ENCODE measurements around the gene NEDD4L.
"Not testable (repeated sequence)": the region's sequence is repeated elsewhere in the genome, so short reads cannot be mapped to it uniquely, and the experiment has no call there.

NEDD4L gene

DNA sequence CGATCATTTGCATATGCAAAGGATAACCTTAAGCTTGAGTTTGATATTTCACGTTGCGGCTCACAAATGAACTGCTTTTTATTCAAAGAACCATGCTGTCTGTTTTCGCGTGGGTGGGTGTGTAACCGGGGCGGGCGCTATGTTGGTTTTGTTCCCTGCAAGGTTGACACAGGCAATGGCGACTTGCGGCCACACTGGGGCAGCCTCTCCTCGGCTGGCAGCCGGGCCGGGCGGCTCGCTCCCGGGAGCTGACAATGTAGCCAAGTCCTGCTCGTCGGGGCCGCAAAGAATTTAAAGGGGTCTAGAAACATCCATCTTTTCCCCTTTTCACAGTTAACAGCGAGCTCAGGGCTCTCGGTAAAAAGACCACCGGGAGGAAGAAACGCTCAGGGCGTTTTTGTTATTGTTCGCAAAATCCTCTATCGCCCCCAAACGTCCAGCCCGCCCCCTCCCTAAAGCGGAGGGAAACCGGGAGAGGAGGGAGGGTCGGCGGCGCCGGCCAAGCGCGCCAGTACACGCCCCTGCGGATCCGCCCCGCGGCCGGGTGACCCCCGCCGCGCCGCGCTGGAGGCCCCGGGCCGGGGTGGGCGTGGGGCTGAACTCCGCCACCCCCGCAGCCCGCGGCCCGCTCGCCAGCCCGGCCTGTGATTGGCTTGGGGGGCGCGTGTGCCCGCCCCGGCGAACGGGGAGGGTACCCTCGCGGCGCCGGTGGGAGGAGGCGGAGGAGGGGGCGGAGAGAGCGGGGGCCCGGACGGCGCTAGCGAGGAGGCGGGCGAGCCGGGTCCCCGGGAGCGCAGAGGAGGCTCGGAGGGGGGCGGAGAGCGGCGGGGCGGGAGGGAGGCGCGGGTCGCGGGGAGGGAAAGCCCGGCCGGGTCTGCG, at the start of gene NEDD4L:
NEDD4L (plus strand) TSS at position 736 of the 879 bp plus-strand sequence. CDS start 435 bp downstream, outside the sequence.
- Histone ChIP-seq H3K36me3 (0 out of 2 replicates have a peak, but pooled peaks cover 3% of the 10 kb centered on the region), H3K27me3 (ENCODE audit: insufficient read depth, low read depth, severe bottlenecking) (no peaks in the 10 kb centered on the region), H3K4me3 (ENCODE audit: low read depth, low read length) (peak within 1 kb of the TSS; percentile 85), H3K9me3 (ENCODE audit: severe bottlenecking) (no peaks in the 10 kb centered on the region), H3K27ac (peak within 1 kb of the TSS; percentile 85)
- DNase-seq = peak; percentile 93
- TF ChIP-seq, protein P1, sequence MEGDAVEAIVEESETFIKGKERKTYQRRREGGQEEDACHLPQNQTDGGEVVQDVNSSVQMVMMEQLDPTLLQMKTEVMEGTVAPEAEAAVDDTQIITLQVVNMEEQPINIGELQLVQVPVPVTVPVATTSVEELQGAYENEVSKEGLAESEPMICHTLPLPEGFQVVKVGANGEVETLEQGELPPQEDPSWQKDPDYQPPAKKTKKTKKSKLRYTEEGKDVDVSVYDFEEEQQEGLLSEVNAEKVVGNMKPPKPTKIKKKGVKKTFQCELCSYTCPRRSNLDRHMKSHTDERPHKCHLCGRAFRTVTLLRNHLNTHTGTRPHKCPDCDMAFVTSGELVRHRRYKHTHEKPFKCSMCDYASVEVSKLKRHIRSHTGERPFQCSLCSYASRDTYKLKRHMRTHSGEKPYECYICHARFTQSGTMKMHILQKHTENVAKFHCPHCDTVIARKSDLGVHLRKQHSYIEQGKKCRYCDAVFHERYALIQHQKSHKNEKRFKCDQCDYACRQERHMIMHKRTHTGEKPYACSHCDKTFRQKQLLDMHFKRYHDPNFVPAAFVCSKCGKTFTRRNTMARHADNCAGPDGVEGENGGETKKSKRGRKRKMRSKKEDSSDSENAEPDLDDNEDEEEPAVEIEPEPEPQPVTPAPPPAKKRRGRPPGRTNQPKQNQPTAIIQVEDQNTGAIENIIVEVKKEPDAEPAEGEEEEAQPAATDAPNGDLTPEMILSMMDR (IDR thresholded peaks at IDR 0.05; ENCODE audit: low read depth, low read length) = peak; percentile 92

DNA sequence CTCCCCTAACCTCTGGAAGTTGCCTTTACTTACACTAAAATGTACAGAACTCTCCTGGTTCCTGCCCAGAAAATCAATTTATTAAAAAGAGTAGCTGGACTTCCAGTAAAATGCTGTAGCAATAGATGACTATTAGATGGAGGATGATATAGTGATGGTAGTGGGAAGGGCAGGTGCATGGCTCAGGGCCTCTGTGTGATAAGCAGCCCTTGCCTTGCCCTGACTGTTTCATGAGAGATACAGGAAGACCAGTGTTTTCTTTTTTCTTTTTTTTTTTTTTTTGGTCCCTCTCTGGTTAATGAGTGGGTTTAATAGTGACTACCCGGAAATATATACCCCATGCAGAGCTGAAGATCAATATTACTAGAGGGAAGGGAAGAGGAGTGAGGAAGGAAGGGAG, 48.7 kb upstream of the NEDD4L start:
- H3K27me3 ChIP-seq (ENCODE audit: insufficient read depth, low read depth, severe bottlenecking) = no peaks in the 10 kb centered on the region
- no peaks in the 10 kb centered on the region for H3K36me3 ChIP-seq
- no peak overlapping the region for H3K4me3 ChIP-seq (ENCODE audit: low read depth, low read length)
- H3K27ac ChIP-seq = no peak overlapping the region
- H3K9me3 ChIP-seq (ENCODE audit: severe bottlenecking) = no peaks in the 10 kb centered on the region
- TF ChIP-seq, protein P1 (IDR thresholded peaks at IDR 0.05; ENCODE audit: low read depth, low read length) = no peak
- no peak for DNase-seq

DNA sequence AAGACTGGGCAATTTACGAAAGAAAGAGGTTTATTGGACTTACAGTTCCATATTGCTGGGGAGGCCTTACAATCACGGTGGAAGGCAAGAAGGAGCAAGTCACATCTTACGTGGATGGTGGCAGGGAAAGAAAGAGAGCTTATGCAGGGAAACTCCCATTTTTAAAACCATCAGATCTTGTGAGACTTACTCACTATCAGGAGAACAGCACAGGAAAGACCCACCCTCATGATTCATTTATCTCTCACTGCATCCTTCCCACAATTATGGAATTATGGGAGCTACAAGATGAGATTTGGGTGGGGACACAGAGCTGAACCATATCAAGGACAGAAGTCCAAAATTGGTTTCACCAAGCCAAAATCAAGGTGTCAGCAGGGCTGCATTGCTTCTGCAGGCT, 47.1 kb upstream of the NEDD4L start:
- not testable (repeated sequence) for DNase-seq; H3K36me3 ChIP-seq; H3K4me3 ChIP-seq (ENCODE audit: low read depth, low read length); H3K9me3 ChIP-seq (ENCODE audit: severe bottlenecking); H3K27me3 ChIP-seq (ENCODE audit: insufficient read depth, low read depth, severe bottlenecking); H3K27ac ChIP-seq

DNA sequence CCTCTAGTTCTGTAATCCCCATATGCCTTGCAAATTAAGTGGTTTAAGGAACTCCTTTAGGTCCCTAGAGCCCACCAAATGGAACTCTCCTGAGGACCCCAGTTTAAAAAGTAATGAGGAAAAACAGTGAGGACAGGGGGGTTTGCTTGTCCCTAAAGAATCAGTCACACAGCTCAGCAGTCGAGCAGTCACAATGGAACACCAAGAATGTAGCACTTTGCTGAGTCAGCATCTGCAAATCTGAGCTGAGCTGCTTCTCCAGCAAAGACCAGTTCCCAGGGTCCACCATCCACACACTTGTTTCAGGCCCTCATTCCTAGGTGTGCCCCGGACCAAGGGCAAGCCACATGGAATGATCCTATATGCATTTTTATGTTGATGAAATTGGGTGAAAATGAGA, 46.2 kb upstream of the NEDD4L start:
- Histone ChIP-seq H3K4me3 (ENCODE audit: low read depth, low read length) (no peak overlapping the region), H3K27ac (no peak overlapping the region), H3K27me3 (ENCODE audit: insufficient read depth, low read depth, severe bottlenecking) (no peaks in the 10 kb centered on the region), H3K9me3 (ENCODE audit: severe bottlenecking) (no peaks in the 10 kb centered on the region), H3K36me3 (no peaks in the 10 kb centered on the region)
- TF ChIP-seq, protein P1 (IDR thresholded peaks at IDR 0.05; ENCODE audit: low read depth, low read length) = no peak
- DNase-seq = no peak

DNA sequence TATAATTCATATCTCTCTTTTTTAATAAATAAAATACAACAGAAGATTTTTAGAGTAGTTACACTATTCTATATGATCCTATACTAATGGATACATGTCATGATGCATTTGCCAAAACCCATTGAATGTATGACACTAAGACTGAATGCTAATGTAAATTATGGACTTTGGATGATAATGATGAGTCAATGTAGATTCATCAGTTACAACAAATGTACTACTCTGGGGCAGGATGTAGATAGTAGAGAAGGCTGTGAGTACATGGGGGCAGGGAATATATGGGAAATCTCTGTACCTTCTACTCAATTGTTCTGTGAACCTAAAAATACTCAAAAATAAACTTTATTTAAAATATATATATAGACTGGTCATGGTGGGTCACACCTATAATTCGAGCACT, 45.6 kb upstream of the NEDD4L start:
- TF ChIP-seq, protein P1 (IDR thresholded peaks at IDR 0.05; ENCODE audit: low read depth, low read length) = no peak
- Histone ChIP-seq H3K27me3 (ENCODE audit: insufficient read depth, low read depth, severe bottlenecking) (no peaks in the 10 kb centered on the region), H3K4me3 (ENCODE audit: low read depth, low read length) (no peak overlapping the region), H3K27ac (no peak overlapping the region), H3K9me3 (ENCODE audit: severe bottlenecking) (no peaks in the 10 kb centered on the region), H3K36me3 (no peaks in the 10 kb centered on the region)
- no peak for DNase-seq

DNA sequence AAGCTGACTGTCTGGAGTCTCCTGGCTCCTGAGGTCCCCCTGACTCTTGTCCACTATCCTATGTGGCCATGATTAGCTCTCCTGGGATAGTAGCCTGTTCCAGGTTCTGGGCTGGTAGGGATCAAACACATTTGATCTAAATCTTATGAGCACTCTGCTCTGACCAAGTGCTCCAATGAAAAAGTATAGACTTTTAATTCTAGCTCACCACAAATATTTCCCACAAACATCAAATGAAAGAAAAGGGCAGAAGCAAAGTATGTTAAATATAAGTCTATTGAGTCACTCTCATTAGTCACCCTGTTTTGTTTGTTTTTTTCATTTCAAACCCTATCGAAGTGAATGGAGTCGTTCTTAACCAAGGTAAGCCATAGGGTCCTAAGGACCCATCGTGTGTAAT, 39.7 kb upstream of the NEDD4L start:
- no peak for DNase-seq
- no peak overlapping the region for H3K27ac ChIP-seq

More for the DNA sequence above, 39.7 kb upstream of the NEDD4L start:
- TF ChIP-seq, protein P1 (IDR thresholded peaks at IDR 0.05; ENCODE audit: low read depth, low read length) = no peak
- Histone ChIP-seq H3K27me3 (ENCODE audit: insufficient read depth, low read depth, severe bottlenecking) (no peaks in the 10 kb centered on the region), H3K9me3 (ENCODE audit: severe bottlenecking) (no peaks in the 10 kb centered on the region), H3K36me3 (no peaks in the 10 kb centered on the region), H3K4me3 (ENCODE audit: low read depth, low read length) (no peak overlapping the region)

Data from WERI-Rb-1 (cell line).